HG02973 (cell line): Measurements from ENCODE around the gene CD80.
"Not testable (repeated sequence)": the region's sequence is repeated elsewhere in the genome, so short reads cannot be mapped to it uniquely, and the experiment has no call there.

Experiments used
- ATAC-seq: cut with Tn5 transposase; IDR thresholded peaks from one replicate; pipeline ENCODE4 v1.9.1; 2021; ENCODE audit warnings: moderate library complexity; ENCODE audit not compliant: unreplicated experiment

Gene CD80

DNA sequence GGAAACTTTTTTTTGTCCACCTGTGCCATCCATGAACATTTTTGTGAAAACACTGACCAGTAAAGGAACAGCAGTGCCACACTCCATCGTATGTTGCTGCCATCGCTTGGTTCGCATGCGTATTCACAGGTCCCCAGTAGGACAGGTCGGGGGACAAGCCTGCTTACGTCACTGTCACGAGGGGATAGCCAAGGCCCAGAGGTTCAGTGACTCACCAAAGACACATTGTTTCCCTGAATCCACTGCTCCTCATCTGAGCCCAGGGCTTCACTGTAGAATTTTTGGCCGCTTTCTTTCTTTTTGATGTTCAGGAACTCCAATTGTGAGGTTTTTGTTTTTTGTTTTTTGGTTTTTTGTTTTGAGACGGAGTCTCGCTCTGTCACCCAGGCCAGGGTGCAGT, 25.8 kb upstream of the CD80 start:
- no peak for ATAC-seq

DNA sequence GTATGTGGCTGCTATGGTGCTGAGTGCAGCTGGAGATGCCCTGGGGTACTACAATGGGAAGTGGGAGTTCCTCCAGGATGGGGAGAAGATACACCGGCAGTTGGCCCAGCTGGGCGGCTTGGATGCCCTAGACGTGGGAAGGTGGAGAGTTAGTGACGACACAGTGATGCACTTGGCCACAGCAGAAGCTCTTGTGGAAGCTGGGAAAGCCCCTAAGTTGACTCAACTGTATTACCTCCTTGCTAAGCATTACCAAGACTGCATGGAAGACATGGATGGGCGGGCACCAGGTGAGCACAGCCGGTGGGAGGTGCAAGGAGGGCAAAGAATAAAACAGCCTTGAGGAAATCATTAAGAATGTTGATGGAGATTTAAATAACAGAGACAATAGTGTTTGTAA, 22.8 kb upstream of the CD80 start:
- ATAC-seq, result peak; percentile 28

DNA sequence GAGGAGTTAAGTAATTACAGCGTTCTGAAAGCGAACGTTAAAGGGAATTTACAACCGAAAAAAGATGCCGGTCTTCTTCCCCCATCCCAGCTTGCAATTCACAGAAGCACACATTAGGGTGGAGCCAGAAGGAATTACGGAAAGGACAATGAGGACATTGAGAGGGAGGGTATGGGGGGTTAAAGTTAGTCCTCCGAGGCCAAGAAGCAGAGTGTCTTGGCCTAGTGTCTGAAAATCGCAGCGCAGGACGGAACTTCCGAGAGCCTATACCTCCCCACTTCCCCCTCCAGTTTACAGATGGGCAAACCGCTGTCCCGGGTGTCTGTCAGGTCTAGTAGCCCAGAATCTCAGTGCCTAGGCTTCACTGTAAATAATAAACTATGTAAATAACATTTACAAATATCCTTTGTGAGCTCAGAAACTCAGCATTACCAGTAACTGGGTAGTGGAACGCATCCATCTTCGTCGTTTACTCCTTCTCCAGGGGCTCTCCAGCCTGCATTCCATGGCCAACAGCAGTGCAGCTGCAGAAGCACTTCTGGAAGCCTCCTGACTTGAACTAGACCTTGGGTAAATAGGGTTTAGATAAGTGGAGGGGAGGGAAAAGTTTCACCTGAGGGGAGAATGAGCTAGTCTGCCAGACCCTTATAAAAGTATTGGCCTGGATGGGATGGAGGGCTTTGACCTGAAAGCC, 20.8 kb upstream of the CD80 start:
- ATAC-seq, result peak; percentile 78

DNA sequence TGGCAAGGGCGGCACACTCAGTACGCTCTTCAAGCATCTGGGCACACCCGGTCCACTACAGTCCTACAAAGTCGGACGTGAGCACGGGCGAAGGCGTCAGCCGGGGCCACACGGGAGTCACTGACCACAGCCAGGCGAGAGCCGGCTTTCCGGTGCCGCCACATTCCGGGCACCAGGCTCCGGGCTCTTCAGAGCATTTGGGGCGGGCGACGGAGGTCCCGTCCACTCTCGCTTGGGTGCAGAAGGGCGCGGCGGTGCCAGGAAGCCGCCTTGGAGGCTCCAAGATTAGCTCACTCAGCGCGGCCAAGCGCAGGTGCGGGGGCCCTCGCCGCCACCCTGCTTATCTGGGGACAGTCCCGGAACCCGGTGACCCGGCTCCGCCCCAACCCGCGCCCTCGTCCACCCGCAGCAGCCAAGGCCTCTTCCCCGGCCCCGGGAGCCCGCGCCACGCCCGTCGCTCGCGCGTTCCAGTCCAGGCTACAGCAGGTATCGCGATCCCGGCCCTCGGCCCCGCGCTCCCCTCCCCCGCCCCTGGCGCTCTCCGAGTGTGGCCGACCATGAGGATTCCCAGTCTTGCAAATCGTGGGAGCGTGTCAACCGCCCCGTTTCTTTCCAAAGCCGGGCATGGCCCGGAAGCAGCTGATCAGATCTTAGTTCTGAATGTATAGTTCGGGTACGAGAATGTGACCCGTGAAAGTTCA, 20.1 kb upstream of the CD80 start, which contains the start of gene ADPRH:
Gene ADPRH (plus strand): TSS at position 127 of the 701 bp plus-strand sequence. CDS start 2,678 bp downstream, outside the sequence.
- ATAC-seq, result peak; percentile 59

DNA sequence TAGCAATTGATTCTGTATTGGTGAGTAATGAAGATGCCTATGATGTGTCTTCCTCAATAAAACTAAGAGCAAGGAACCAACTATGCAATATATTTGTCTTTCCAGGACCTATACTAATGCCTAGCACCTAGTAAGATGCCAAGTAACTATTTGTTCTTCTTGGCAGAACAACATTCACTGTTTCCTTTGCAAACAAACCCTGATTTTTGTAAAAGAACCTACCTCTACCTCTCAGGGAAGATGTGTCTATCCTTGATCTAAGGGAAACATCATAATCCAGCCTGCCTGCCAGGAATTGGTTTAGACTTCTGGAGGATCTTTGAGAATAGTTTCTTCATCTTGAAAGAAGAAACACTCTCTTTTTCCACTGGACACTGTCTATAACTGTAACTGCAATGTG, 16.1 kb upstream of the CD80 start:
- no peak for ATAC-seq

DNA sequence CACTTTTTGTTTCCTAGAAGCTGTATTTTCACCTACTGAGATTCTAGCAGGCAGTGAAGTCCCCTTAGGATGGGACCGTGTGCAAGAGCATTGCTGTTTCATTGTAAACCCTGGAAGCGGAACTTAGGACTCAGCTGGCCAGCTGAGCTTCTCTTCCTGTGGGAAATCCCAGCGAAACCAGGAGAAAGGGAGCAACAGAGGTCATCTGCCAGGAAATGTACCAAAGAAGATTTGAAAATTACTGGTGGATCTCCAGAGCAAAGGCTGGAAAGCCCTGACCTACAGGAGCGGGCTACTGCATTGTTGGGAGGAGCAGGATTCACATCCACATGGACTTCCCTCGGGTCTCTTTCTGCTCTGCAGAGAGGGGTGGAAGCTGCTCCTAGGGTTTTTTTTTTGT, 12.3 kb upstream of the CD80 start:
- no peak for ATAC-seq

DNA sequence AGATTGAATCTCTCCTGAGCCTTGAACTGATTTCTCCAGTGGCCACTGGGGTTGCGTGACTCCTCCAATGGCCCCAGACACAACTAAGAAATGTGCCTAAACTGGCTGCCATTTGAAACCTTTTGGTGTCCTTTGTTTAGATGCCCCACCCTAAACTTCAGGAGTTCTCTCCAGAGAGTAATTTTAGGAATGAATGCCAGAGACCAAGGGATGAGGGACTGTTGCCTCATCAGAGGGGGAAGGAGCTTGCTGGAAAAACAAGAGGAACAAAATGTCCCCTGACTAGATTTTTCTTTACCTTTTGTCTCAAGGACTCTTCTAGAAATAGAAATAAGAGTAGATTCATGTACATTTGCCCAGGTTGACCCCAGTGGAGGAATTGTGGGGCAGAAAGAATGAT, 11.8 kb upstream of the CD80 start:
- ATAC-seq, result no peak

DNA sequence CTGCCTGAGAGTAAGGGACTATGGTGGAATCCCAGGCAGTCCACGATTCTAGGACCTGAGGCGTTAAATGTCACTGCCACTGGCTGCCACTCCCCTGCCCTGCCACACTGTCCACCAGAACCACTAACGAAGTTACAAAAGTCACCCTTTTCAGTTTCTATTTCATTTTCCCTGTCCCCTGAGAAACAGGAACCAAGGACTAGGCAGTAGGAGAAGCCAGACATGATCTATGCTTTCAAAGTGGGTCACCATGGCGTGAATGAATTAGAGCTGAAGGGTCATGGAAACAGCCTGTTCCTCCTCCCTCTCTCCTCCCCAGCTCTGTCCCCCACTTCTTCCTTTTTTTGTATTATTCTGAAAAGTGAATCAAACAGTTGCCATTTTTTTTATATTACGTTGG, 10.8 kb upstream of the CD80 start:
- ATAC-seq, result peak; percentile 56

DNA sequence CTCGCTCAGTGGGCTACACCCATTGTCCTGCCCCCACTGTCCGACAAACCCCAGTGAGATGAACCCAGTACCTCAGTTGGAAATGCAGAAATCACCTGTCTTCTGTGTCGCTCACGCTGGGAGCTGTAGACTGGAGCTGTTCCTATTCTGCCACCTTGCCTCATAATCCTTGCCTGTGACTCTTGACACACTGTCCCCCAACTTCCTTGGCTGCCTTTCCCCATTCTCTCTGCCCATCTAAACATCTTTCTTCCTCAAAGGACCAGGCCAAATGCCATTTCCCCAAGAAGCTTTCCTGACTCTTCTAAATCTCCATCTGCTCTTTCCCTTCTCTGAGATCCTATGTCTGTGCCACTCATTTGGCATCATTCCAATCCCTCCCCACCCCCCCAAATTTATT, 9.7 kb upstream of the CD80 start:
- ATAC-seq, result no peak

DNA sequence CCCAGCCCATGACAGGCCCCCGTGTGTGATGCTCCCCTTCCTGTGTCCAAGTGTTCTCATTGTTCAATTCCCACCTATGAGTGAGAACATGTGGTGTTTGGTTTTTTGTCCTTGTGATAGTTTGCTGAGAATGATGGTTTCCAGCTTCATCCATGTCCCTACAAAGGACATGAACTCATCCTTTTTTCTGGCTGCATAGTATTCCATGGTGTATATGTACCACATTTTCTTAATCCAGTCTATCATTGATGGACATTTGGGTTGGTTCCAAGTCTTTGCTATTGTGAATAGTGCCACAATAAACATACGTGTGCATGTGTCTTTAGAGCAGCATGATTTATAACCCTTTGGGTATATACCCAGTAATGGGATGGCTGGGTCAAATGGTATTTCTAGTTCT, 3.9 kb upstream of the CD80 start:
- not testable (repeated sequence) for ATAC-seq

DNA sequence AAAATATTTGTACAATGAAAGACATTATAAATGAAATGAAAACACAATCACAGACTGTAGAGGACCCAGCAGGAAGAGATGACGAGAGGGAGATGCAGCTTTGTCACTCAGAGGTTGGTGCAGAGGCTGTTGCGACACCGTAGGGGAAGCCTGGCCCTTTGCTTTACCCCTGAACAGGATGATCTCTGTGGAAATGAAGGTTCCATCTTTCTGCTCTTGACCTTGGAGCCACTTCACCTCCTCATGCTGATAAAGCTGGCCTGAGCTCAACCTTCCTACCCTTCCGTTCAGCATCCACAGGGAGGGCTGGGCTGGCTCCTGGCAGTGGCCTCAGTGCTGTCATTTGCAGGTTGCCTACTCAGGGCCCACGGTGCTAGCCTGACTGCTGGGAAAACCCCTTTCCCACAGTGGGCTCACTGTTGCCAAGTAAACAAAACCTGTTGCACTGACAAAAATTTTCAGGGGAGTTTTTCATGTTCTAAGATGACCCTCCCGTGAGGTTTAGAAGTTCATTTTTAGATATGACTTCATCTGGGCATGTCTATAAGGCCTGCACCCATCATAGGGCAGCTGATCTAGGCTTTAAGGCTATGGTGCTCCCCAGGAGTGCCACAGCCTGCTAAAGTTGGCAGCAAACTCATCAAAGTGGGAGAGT, 3.0 kb upstream of the CD80 start:
- ATAC-seq, result peak; percentile 75

DNA sequence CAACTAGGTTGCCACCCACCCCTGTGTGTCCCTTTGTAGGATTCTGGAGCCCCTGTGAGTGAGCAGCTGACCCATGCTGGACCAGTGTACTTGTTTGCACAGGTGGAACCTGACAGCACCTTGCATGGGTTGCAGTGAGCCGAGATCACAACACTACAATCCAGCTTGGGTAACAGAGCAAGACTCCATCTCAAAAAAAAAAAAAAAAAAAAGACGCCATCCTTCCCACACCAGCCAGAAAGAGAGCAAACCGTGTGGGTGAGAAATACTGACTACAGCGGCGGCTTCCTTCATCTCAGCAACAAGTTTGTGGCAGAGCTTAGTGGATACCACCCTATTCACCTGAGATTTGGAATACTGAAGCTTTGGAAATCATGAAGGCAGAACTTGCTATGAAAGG, 746 bp upstream of the CD80 start:
- ATAC-seq, result no peak

DNA sequence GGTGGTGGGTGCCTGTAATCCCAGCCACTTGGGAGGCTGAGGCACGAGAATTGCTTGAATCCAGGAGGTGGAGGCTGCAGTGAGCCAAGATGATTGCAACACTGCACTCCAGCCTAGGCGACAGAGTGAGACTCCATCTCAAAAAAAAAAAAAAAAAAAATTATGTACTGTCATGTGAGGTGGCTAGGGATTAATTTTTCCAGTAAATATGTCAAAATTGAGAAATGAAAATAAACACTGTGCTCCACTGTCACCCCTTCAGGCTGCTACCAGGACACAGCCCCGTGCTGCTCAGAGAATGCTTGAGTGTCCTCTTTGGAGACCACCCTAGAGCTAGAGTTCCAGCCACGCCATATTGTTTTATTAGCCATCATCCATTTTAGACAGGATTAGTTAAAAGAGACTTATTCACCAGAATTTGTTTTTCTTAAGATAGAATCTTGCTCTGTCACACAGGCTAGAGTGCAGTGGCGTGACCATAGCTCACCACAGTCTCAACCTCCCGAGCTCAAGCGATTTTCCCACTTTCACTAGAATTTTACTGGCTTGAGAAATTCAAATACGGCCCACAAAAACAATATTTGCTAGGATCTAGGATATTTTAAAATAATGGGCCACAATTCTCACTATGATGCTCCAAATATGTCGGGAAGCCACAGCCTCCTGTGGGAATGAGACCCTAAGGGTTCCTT, 642 bp downstream of the CD80 start:
- ATAC-seq, result no peak

DNA sequence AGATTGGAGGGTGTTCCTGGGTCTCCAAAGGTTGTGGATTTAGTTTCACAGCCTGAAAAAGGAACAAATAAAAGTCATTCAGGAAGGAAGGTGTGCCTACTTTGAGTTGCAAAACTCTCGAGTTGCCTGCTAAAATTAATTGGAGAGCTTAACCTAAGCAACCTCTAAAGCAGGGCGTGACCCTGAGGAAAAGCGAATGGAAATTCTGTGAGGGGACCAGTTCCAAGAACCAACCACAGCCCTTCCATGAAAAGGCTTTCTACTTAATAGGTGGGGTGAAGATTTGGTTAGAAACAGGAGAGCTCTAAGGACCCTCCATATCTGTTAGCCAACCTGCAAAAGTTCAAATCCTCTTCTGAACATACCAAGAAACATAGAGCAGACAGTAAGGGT, 1.5 kb downstream of the CD80 start:
- no peak for ATAC-seq

DNA sequence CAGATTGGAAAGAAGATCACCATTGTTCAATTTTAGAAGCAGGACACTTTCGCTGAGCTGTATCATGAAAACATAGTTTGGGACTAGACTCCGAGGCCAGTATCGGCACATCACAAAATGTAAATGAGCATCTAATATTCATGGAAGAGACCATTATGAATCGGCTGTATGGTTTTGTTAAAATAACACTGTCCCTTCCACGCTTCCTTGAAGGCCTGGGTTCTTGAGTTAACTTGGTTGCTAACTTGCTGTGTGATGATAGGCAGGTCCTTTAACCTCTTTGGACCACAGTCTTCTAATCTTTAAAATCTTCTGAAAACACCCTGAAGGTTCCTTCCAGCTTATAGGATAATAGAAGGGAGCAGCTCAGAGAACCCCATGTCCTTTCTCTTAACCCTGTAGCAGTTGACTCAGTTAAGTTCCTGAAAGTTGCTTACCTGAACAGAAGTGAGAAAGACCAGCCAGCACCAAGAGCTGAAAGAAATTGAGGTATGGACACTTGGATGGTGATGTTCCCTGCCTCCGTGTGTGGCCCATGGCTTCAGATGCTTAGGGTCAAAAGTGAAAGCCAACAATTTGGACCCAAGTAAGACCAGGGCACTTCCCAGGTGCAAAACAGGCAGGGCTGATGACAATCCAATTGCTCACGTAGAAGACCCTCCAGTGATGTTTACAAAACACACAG, 2.1 kb downstream of the CD80 start:
- no peak for ATAC-seq

DNA sequence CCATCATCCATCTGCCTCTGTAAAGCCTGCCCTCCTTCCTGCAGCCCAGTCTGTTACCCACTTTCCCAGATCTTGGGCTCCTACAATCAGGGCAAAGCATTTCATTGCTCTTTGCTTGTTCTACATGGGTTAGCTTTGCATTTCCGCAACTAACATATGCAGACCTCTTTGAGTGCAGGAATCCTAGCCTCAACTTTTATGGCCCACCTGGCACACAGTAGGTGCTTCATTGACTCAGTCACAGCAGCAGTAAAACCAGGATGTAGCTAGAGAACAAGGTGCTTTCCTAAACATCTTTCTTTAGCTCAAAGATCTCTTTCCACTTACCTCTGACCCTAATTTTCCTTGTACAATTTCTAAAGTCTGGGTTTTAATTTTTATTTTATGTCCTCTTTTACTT, 3.5 kb downstream of the CD80 start:
- ATAC-seq, result no peak

DNA sequence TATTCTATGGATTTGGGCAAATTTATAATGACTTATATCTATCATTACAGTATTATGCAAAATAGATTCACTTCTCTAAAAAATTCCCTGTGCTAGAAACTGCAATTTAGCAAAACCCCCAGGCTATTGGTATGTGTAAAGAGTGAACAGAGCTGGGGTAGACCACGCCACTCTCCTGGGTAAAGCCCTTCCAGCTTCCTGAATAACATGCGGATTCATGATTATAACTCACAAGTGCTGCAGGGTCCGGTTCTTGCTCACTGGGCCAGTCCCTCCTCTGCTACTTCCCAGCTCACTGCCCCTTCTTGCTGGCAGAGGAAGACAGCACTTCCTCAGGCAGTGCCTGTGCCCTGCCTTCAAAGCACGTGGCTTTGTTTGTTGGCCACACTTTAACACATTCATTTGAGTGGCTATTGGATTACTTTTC, 4.1 kb downstream of the CD80 start:
- ATAC-seq, result no peak

DNA sequence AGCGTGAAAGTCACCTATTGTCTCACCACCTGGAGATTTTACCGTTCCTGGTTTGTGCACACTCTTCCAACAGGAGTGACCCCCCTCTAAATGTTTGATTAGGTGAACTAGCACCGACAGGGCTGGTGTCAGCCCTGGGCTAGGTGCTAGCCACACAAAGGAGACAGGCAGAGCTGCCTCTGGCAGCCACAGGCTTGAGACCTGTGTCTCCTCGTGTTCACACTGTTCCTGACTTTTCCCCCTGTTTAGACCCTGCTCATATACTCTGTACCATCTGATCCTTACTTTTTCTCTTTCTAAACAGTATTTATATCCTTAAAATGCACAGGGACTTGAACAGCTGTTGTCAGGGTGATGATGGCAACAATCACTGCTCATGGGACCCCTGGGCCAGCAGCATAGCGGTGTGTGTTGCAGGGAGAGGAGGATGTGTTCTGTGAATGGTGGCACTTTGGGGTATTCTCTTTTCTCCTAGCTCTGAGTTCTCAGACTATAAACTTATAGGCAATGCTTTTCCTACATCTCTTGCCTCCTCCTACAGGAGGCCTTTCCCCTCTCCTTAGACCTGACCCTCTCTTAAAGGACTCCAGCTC, 5.5 kb downstream of the CD80 start:
- ATAC-seq, result no peak

DNA sequence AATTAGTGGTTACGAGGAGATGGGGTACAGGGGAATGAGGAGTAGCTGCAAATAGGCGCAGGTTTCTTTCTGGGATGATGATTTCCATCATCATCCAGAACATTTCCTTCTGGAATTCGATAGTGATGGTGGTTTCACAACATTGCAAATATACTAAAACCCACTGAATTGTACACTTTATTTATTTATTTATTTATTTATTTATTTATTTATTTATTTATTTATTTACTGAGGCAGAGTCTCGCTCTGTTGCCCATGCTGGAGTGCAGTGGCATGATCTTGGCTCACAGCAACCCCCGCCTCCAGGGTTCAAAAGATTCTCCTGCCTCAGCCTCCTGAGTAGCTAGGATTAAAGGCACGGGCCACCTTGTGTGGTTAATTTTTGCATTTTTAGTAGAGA, 6.5 kb downstream of the CD80 start:
- not testable (repeated sequence) for ATAC-seq

DNA sequence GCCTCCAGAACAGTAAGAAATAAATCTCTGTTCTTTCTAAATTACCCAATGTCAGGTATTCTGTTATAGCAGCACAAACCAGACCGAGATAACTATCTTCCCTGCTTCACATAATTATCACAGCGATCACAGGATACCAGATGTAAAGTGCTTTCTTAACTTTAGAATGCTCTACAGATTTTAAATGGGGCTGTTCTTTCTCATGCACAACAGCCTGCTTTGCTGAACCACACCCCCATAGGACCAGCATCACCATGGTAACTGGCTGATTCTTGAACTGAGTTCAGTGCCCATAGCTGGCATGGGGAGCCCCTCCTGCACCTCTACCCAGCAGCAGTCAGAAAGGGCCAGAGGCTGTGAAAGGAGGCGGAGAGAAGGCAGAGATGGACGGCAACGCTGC, 7.8 kb downstream of the CD80 start:
- no peak for ATAC-seq
